Trophoblast cell (in vitro differentiated cells and primary cell): ENCODE results near the gene CORO7.

ENCODE experiments used
- DNase-seq, 2 donors: peaks; one replicate each; pipeline ENCODE4 v3.0.0-alpha.2; 2016
- H2AFZ ChIP-seq: 2 replicates; pipeline ENCODE4 v1.6.1; 2013; ENCODE audit warnings: low read length, moderate library complexity, mild to moderate bottlenecking; ENCODE audit not compliant: insufficient read depth, poor library complexity
- H2AK5ac ChIP-seq: 2 replicates; pipeline ENCODE4 v1.6.1; 2013; ENCODE audit warnings: mild to moderate bottlenecking, low read length
- H2BK120ac ChIP-seq: 2 replicates; pipeline ENCODE4 v1.6.1; 2013; ENCODE audit warnings: low read length, mild to moderate bottlenecking, moderate library complexity; ENCODE audit not compliant: insufficient read depth, poor library complexity
- H2BK12ac ChIP-seq: 2 replicates; pipeline ENCODE4 v1.6.1; 2013; ENCODE audit warnings: mild to moderate bottlenecking, low read length, moderate library complexity
- H2BK5ac ChIP-seq: 2 replicates; pipeline ENCODE4 v1.6.1; 2013; ENCODE audit warnings: low read length, low read depth, moderate library complexity, mild to moderate bottlenecking; ENCODE audit not compliant: poor library complexity
- H3K14ac ChIP-seq: 2 replicates; pipeline ENCODE4 v1.6.1; 2013; ENCODE audit warnings: mild to moderate bottlenecking, low read length
- H3K18ac ChIP-seq: 2 replicates; pipeline ENCODE4 v1.6.1; 2013; ENCODE audit warnings: mild to moderate bottlenecking, low read length
- H3K23ac ChIP-seq: 2 replicates; pipeline ENCODE4 v1.6.1; 2013; ENCODE audit warnings: low read length
- H3K27ac ChIP-seq: 2 replicates; pipeline ENCODE4 v1.5.1; 2013; ENCODE audit warnings: low read depth, mild to moderate bottlenecking, inconsistent platforms, low read length, moderate library complexity
- H3K27me3 ChIP-seq: 2 replicates; pipeline ENCODE4 v1.6.1; 2013; ENCODE audit warnings: inconsistent platforms, mild to moderate bottlenecking, low read length, moderate library complexity; ENCODE audit not compliant: insufficient read depth
- H3K36me3 ChIP-seq, 2 experiments: 1 replicate in 1 of 2; 2 replicates in 1 of 2; pipeline ENCODE4 v1.6.1; 2013; ENCODE audit warnings: low read length in 2 of 2, mild to moderate bottlenecking in 2 of 2, moderate library complexity in 1 of 2; ENCODE audit not compliant: insufficient read depth in 2 of 2, control insufficient read depth in 1 of 2
- H3K4ac ChIP-seq: 2 replicates; pipeline ENCODE4 v1.6.1; 2013; ENCODE audit warnings: low read depth, mild to moderate bottlenecking, low read length, moderate library complexity
- H3K4me1 ChIP-seq, 2 experiments: 1 replicate in 1 of 2; 2 replicates in 1 of 2; pipeline ENCODE4 v1.6.1; 2013; ENCODE audit warnings: low read length in 2 of 2, mild to moderate bottlenecking in 2 of 2, moderate library complexity in 1 of 2; ENCODE audit not compliant: insufficient read depth in 2 of 2, control insufficient read depth in 1 of 2
- H3K4me2 ChIP-seq: 2 replicates; pipeline ENCODE4 v1.6.1; 2013; ENCODE audit warnings: inconsistent platforms, mild to moderate bottlenecking, low read length, moderate library complexity
- H3K4me3 ChIP-seq: 2 replicates; pipeline ENCODE4 v1.5.1; 2013; ENCODE audit warnings: mild to moderate bottlenecking, low read depth, low read length, inconsistent platforms
- H3K79me1 ChIP-seq: one replicate; pipeline ENCODE4 v1.6.1; 2013; ENCODE audit warnings: low read length
- H3K79me2 ChIP-seq: 2 replicates; pipeline ENCODE4 v1.6.1; 2013; ENCODE audit warnings: low read length, mild to moderate bottlenecking; ENCODE audit not compliant: control insufficient read depth, insufficient read depth, poor library complexity
- H3K9ac ChIP-seq: 2 replicates; pipeline ENCODE4 v1.6.1; 2013; ENCODE audit warnings: mild to moderate bottlenecking, low read length
- H3K9me3 ChIP-seq: 2 replicates; pipeline ENCODE4 v1.6.1; 2013; ENCODE audit warnings: low read depth, mild to moderate bottlenecking, control low read depth, inconsistent platforms, low read length; ENCODE audit not compliant: insufficient read depth
- H4K12ac ChIP-seq: 2 replicates; pipeline ENCODE4 v1.6.1; 2013; ENCODE audit warnings: low read depth, mild to moderate bottlenecking, low read length, moderate library complexity
- H4K8ac ChIP-seq: 2 replicates; pipeline ENCODE4 v1.6.1; 2013; ENCODE audit warnings: low read depth, mild to moderate bottlenecking, low read length, moderate library complexity
- H4K91ac ChIP-seq: one replicate; pipeline ENCODE4 v1.6.1; 2013; ENCODE audit warnings: low read depth, mild to moderate bottlenecking, low read length, moderate library complexity
- WGBS: extraction: QIAGEN DNeasy Blood & Tissue Kit; methylation state at CpG from one replicate; pipeline ENCODE4 v1.1.7; 2013; ENCODE audit warnings: missing lambda C conversion rate; ENCODE audit not compliant: insufficient read length, insufficient coverage; ENCODE audit errors: extremely low coverage; 5-methylcytosine and 5-hydroxymethylcytosine counted together

CORO7 gene

DNA sequence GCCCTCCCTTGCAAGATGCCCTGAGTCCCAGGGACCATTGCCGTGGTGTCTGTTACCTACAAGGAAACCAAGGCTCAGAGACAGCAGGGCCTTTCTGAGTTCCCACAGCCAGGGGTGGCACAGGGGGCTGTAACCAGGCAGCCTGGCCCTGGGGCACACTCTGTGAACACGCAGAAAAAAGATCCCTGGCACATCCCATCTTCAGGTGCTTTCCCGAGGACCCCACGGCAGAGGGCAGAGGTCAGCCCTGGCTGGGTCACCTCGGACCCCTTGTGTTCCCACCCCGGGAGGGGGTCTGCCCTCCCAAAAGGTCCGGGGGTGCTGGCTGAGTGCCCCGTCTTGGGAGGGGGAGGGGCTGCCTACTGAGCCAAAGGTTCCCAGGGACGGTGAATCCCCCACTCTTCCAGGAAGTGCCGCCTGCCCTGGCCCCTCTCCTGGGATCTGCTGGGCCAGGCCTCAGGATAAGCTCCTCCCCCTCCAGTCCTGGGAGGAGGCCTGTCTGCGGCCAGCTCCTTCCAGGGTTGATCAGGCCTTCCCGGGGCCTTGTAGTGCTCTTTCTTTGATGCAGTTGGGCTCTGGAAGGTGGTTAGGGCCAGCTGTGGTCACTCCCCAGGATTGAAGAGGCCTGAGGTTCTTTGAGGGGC, 92.4 kb downstream of the CORO7 start:
- Histone ChIP-seq H3K23ac (no peak overlapping the region), H2AFZ (no peak overlapping the region), H3K9me3 (no peaks in the 10 kb centered on the region), H3K36me3 (no peaks in the 10 kb centered on the region), H3K4me2 (peak overlapping the region; percentile 17), H2BK12ac (peak overlapping the region; percentile 39), H4K8ac (peak overlapping the region; percentile 44), H4K12ac (no peak overlapping the region), H3K4me3 (no peak overlapping the region), H2AK5ac (no peak overlapping the region), H3K79me1 (peaks cover 16% of the 10 kb centered on the region), H3K79me2 (peaks cover 5% of the 10 kb centered on the region), H3K14ac (no peak overlapping the region), H3K4ac (peak overlapping the region; percentile 4), H3K4me1 (peaks cover 30 to 52% of the 10 kb centered on the region in 2 experiments), H3K18ac (peak overlapping the region; percentile 40), H3K27ac (peak overlapping the region; percentile 18), H4K91ac (peak overlapping the region; percentile 37), H3K9ac (no peak overlapping the region), H3K27me3 (no peaks in the 10 kb centered on the region), H2BK5ac (peak overlapping the region; percentile 19), H2BK120ac (peak overlapping the region; percentile 2)
- WGBS: no CpG with 5 or more reads among the region's 12 CpGs
- peak in 1 of 2 donors; percentile 36 for DNase-seq

GRCh38 chr16:4323071-4323844, 93.1 kb downstream of the CORO7 start:
- H3K4ac ChIP-seq: peak overlapping the region; percentile 4
- peak overlapping the region; percentile 32 for H2BK5ac ChIP-seq
- H3K4me2 ChIP-seq: no peak overlapping the region
- no peaks in the 10 kb centered on the region for H3K36me3 ChIP-seq
- H4K12ac ChIP-seq: no peak overlapping the region
- DNase-seq: peak; percentile 37 to 49
- no peak overlapping the region for H3K23ac ChIP-seq
- H2BK12ac ChIP-seq: peak overlapping the region; percentile 39
- H4K8ac ChIP-seq: peak overlapping the region; percentile 44
- H3K18ac ChIP-seq: peak overlapping the region; percentile 40
- no peak overlapping the region for H2AFZ ChIP-seq
- H3K27me3 ChIP-seq: no peaks in the 10 kb centered on the region
- no CpG with 5 or more reads among the region's 21 CpGs for WGBS
- H3K14ac ChIP-seq: no peak overlapping the region
- H2AK5ac ChIP-seq: no peak overlapping the region
- peaks cover 26 to 49% of the 10 kb centered on the region in 2 experiments for H3K4me1 ChIP-seq
- no peak overlapping the region for H2BK120ac ChIP-seq
- peaks cover 5% of the 10 kb centered on the region for H3K79me2 ChIP-seq
- H3K9me3 ChIP-seq: no peaks in the 10 kb centered on the region
- H4K91ac ChIP-seq: peak overlapping the region; percentile 37
- H3K4me3 ChIP-seq: no peak overlapping the region
- no peak overlapping the region for H3K27ac ChIP-seq
- H3K9ac ChIP-seq: no peak overlapping the region
- peaks cover 16% of the 10 kb centered on the region for H3K79me1 ChIP-seq

GRCh38 chr16:4322121-4323052, 94.0 kb downstream of the CORO7 start:
- Histone ChIP-seq H3K4ac (peak overlapping the region; percentile 22), H2AFZ (no peak overlapping the region), H2BK5ac (no peak overlapping the region), H3K4me1 (peaks cover 35 to 53% of the 10 kb centered on the region in 2 experiments), H3K36me3 (peaks cover 0 to 2% of the 10 kb centered on the region in 2 experiments), H3K4me3 (no peak overlapping the region), H4K91ac (no peak overlapping the region), H3K79me2 (peaks cover 2% of the 10 kb centered on the region), H3K27me3 (no peaks in the 10 kb centered on the region), H3K9me3 (no peaks in the 10 kb centered on the region), H3K9ac (no peak overlapping the region), H4K12ac (no peak overlapping the region), H2BK120ac (no peak overlapping the region), H3K14ac (no peak overlapping the region), H4K8ac (no peak overlapping the region), H3K4me2 (no peak overlapping the region), H3K18ac (peak overlapping the region; percentile 4), H3K23ac (no peak overlapping the region), H3K79me1 (peaks cover 12% of the 10 kb centered on the region), H3K27ac (no peak overlapping the region), H2AK5ac (no peak overlapping the region), H2BK12ac (no peak overlapping the region)
- DNase-seq: no peak
- no CpG with 5 or more reads among the region's 30 CpGs for WGBS
